ENCODE results near the gene PRR16.

DNA sequence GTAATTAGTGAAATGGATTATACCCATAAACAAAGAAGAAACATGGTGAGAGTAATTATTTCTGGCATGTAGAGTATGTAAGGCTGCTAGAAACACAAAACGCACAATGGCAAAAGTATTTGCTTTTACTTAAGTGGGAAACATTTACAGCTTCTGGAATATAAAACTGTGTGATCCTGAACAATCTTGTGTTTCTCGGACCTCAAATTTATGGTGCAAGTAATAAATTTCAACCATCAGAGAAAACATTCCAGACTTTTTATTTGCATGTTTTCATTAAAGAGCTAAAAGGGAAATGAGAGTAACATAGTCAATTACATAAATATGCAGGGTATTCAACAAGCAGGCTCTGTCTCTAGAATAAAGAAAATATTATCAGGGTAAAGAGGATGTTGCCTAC lies 17.2 kb upstream of the PRR16 start:
- no peak for TF ChIP-seq POLR2A (IDR thresholded peaks at IDR 0.05)
- TF ChIP-seq, protein P1, sequence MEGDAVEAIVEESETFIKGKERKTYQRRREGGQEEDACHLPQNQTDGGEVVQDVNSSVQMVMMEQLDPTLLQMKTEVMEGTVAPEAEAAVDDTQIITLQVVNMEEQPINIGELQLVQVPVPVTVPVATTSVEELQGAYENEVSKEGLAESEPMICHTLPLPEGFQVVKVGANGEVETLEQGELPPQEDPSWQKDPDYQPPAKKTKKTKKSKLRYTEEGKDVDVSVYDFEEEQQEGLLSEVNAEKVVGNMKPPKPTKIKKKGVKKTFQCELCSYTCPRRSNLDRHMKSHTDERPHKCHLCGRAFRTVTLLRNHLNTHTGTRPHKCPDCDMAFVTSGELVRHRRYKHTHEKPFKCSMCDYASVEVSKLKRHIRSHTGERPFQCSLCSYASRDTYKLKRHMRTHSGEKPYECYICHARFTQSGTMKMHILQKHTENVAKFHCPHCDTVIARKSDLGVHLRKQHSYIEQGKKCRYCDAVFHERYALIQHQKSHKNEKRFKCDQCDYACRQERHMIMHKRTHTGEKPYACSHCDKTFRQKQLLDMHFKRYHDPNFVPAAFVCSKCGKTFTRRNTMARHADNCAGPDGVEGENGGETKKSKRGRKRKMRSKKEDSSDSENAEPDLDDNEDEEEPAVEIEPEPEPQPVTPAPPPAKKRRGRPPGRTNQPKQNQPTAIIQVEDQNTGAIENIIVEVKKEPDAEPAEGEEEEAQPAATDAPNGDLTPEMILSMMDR (IDR thresholded peaks at IDR 0.05) = no peak
